Activated CD4-positive, alpha-beta T cell treated with anti-CD3 and anti-CD28 coated beads, Interleukin-2, amount 10 ng/mL, durations not matched to agents 7 days and 5 days (primary cell): ENCODE data around the gene FGFR3. TPM values are rescaled to one million over a fixed set of nuclear protein-coding genes. Genes with fewer than 3 reads are reported as not detected.

Source experiments
- CTCF ChIA-PET: fragments of 350-600 bp; sonication (Branson Sonifier 250); formaldehyde crosslinking; loops from one replicate; lab custom pipeline; 2021; ENCODE audit warnings: antibody characterized with exemption; lab: Charles Lee
- POLR2A ChIA-PET: fragments of 350-600 bp; sonication (Branson Sonifier 250); formaldehyde crosslinking; loops from one replicate; lab custom pipeline; 2021; ENCODE audit warnings: antibody characterized with exemption; lab: Charles Lee
- DNase-seq: peaks from one replicate; pipeline ENCODE4 v3.0.0-alpha.2; 2020
- H3K27ac Mint-ChIP-seq: one replicate; pipeline ENCODE4 v1.8.0; 2021; ENCODE audit warnings: mild to moderate bottlenecking, moderate library complexity, mixed read lengths
- H3K27me3 Mint-ChIP-seq: one replicate; pipeline ENCODE4 v1.8.0; 2021; ENCODE audit warnings: mixed read lengths
- H3K36me3 Mint-ChIP-seq: one replicate; pipeline ENCODE4 v1.8.0; 2021; ENCODE audit warnings: low read depth, mixed read lengths
- H3K4me1 Mint-ChIP-seq: one replicate; pipeline ENCODE4 v1.8.0; 2021; ENCODE audit warnings: mixed read lengths
- H3K4me3 Mint-ChIP-seq: one replicate; pipeline ENCODE4 v1.8.0; 2021; ENCODE audit warnings: mild to moderate bottlenecking, moderate library complexity, mixed read lengths
- H3K9me3 Mint-ChIP-seq: one replicate; pipeline ENCODE4 v1.8.0; 2021; ENCODE audit warnings: mixed read lengths
- total RNA-seq, 2 experiments: library from RNA; stranded (reverse); gene quantifications; one replicate each; pipeline ENCODE4 v1.2.3, GENCODE V29; 2021

The FGFR3 gene
- total RNA-seq, 2 experiments from 2014 or later = 0.25 to 0.27 TPM

GRCh38 chr4:1787411-1788077, 5.5 kb upstream of the FGFR3 start:
- ChIA-PET CTCF (interaction anchor here (0.7 to 1.1 kb wide), 2 partner anchors 11 to 17 kb away, joined by 3 to 4 read pairs; no protein-coding TSS in a partner anchor), POLR2A (no interaction called here)
- no peak overlapping the region for H3K4me3 Mint-ChIP-seq
- H3K9me3 Mint-ChIP-seq = no peaks in the 10 kb centered on the region
- H3K36me3 Mint-ChIP-seq = no peaks in the 10 kb centered on the region
- no peak overlapping the region for H3K27ac Mint-ChIP-seq
- no peak for DNase-seq
- no peaks in the 10 kb centered on the region for H3K4me1 Mint-ChIP-seq
- H3K27me3 Mint-ChIP-seq = peaks cover 15% of the 10 kb centered on the region

- H3K36me3 Mint-ChIP-seq = no peaks in the 10 kb centered on the region
- no peak overlapping the region for H3K4me3 Mint-ChIP-seq
- peaks cover 15% of the 10 kb centered on the region for H3K27me3 Mint-ChIP-seq
- ChIA-PET POLR2A (no interaction called here), CTCF (interaction anchor here (0.7 to 1.2 kb wide), 4 partner anchors 10 to 36 kb away, joined by 3 to 4 read pairs (median 3); no protein-coding TSS in a partner anchor)
- no peaks in the 10 kb centered on the region for H3K9me3 Mint-ChIP-seq
- DNase-seq = no peak
- no peak overlapping the region for H3K27ac Mint-ChIP-seq
- no peaks in the 10 kb centered on the region for H3K4me1 Mint-ChIP-seq
These were observed 4.7 kb upstream of the FGFR3 start for GRCh38 chr4:1788254-1788973.

- no peak overlapping the region for H3K27ac Mint-ChIP-seq
- ChIA-PET CTCF (interaction anchor here (1.1 kb wide), 1 partner anchor 9 kb away, joined by 3 read pairs; no protein-coding TSS in a partner anchor), POLR2A (no interaction called here)
- no peak for DNase-seq
- peaks cover 15% of the 10 kb centered on the region for H3K27me3 Mint-ChIP-seq
- H3K36me3 Mint-ChIP-seq = no peaks in the 10 kb centered on the region
- H3K4me1 Mint-ChIP-seq = no peaks in the 10 kb centered on the region
- no peak overlapping the region for H3K4me3 Mint-ChIP-seq
- H3K9me3 Mint-ChIP-seq = no peaks in the 10 kb centered on the region
These were observed 3.5 kb upstream of the FGFR3 start for GRCh38 chr4:1789552-1789951.

GRCh38 chr4:1790005-1790404, 3.1 kb upstream of the FGFR3 start:
- H3K27ac Mint-ChIP-seq = no peak overlapping the region
- ChIA-PET CTCF (no interaction called here), POLR2A (no interaction called here)
- no peaks in the 10 kb centered on the region for H3K36me3 Mint-ChIP-seq
- no peaks in the 10 kb centered on the region for H3K9me3 Mint-ChIP-seq
- H3K4me3 Mint-ChIP-seq = no peak overlapping the region
- DNase-seq = no peak
- H3K4me1 Mint-ChIP-seq = no peaks in the 10 kb centered on the region
- H3K27me3 Mint-ChIP-seq = peaks cover 15% of the 10 kb centered on the region

- no peak overlapping the region for H3K27ac Mint-ChIP-seq
- H3K36me3 Mint-ChIP-seq = no peaks in the 10 kb centered on the region
- DNase-seq = no peak
- no peaks in the 10 kb centered on the region for H3K4me1 Mint-ChIP-seq
- ChIA-PET CTCF (interaction anchor here (0.9 to 1.1 kb wide), 3 partner anchors 15 to 66 kb away, joined by 3 read pairs; no protein-coding TSS in a partner anchor), POLR2A (no interaction called here)
- peak overlapping the region; percentile 44 for H3K4me3 Mint-ChIP-seq
- H3K27me3 Mint-ChIP-seq = peaks cover 27% of the 10 kb centered on the region
- H3K9me3 Mint-ChIP-seq = no peaks in the 10 kb centered on the region
These were observed 798 bp upstream of the FGFR3 start for GRCh38 chr4:1792158-1792831.

GRCh38 chr4:1793496-1793840, 375 bp downstream of the FGFR3 start:
- peak; percentile 49 for DNase-seq
- H3K36me3 Mint-ChIP-seq = no peaks in the 10 kb centered on the region

GRCh38 chr4:1793940-1794808, 1.1 kb downstream of the FGFR3 start:
- H3K27ac Mint-ChIP-seq = no peak overlapping the region
- ChIA-PET POLR2A (no interaction called here), CTCF (interaction anchor here (1.0 kb wide), 2 partner anchors 13 to 14 kb away, joined by 3 read pairs; no protein-coding TSS in a partner anchor)
- H3K4me1 Mint-ChIP-seq = no peaks in the 10 kb centered on the region
- no peaks in the 10 kb centered on the region for H3K36me3 Mint-ChIP-seq
- H3K4me3 Mint-ChIP-seq = no peak overlapping the region
- peaks cover 27% of the 10 kb centered on the region for H3K27me3 Mint-ChIP-seq
- no peak for DNase-seq
- H3K9me3 Mint-ChIP-seq = no peaks in the 10 kb centered on the region

More at GRCh38 chr4:1793496-1793840, 375 bp downstream of the FGFR3 start:
- Mint-ChIP-seq H3K4me3 (no peak overlapping the region), H3K4me1 (no peaks in the 10 kb centered on the region), H3K27me3 (peaks cover 27% of the 10 kb centered on the region), H3K9me3 (no peaks in the 10 kb centered on the region), H3K27ac (no peak overlapping the region)
- CTCF ChIA-PET = interaction anchor here (0.9 kb wide), 1 partner anchor 45 kb away, joined by 3 read pairs; no protein-coding TSS in a partner anchor
- POLR2A ChIA-PET = no interaction called here

- Mint-ChIP-seq H3K9me3 (no peaks in the 10 kb centered on the region), H3K27me3 (peaks cover 27% of the 10 kb centered on the region), H3K36me3 (no peaks in the 10 kb centered on the region), H3K4me3 (no peak overlapping the region), H3K4me1 (no peaks in the 10 kb centered on the region), H3K27ac (no peak overlapping the region)
- DNase-seq = no peak
- CTCF ChIA-PET = interaction anchor here (1.0 to 1.6 kb wide), 3 partner anchors 12 to 49 kb away, joined by 3 to 5 read pairs (median 3); no protein-coding TSS in a partner anchor
- POLR2A ChIA-PET = no interaction called here
These were observed 1.8 kb downstream of the FGFR3 start for GRCh38 chr4:1794809-1795298.

- no peaks in the 10 kb centered on the region for H3K9me3 Mint-ChIP-seq
- H3K27ac Mint-ChIP-seq = no peak overlapping the region
- no peaks in the 10 kb centered on the region for H3K36me3 Mint-ChIP-seq
- no peak for DNase-seq
- POLR2A ChIA-PET = no interaction called here
- H3K4me3 Mint-ChIP-seq = no peak overlapping the region
- CTCF ChIA-PET = interaction anchor here (0.9 to 1.7 kb wide), 5 partner anchors 11 to 50 kb away, joined by 3 to 5 read pairs (median 3); no protein-coding TSS in a partner anchor
- H3K4me1 Mint-ChIP-seq = no peaks in the 10 kb centered on the region
- peaks cover 26% of the 10 kb centered on the region for H3K27me3 Mint-ChIP-seq
These were observed 2.5 kb downstream of the FGFR3 start for GRCh38 chr4:1795299-1796195.

- H3K36me3 Mint-ChIP-seq = no peaks in the 10 kb centered on the region
- peaks cover 17% of the 10 kb centered on the region for H3K27me3 Mint-ChIP-seq
- no peaks in the 10 kb centered on the region for H3K9me3 Mint-ChIP-seq
- CTCF ChIA-PET = interaction anchor here (0.9 to 1.7 kb wide), 4 partner anchors 14 to 51 kb away, joined by 3 to 5 read pairs (median 4); no protein-coding TSS in a partner anchor
- no peak overlapping the region for H3K27ac Mint-ChIP-seq
- H3K4me3 Mint-ChIP-seq = no peak overlapping the region
- H3K4me1 Mint-ChIP-seq = no peaks in the 10 kb centered on the region
- no peak for DNase-seq
- POLR2A ChIA-PET = no interaction called here
These were observed 3.6 kb downstream of the FGFR3 start for GRCh38 chr4:1796486-1797204.
